Tibial nerve (tissue), 3 donors: ENCODE measurements around the gene STX18.

Experiments
- CTCF ChIP-seq, 5 experiments: fragments of 200-600 bp in 3 of 5; fragments of 450-650 bp in 2 of 5; sonication (generic) in 3 of 5; IDR thresholded peaks; one replicate each; pipeline ENCODE4 v1.5.1; 2016 to 2019; ENCODE audit warnings: antibody characterized with exemption in 5 of 5, mild to moderate bottlenecking in 3 of 5, moderate library complexity in 2 of 5
- POLR2A ChIP-seq, 2 donors: fragments of 450-650 bp; IDR thresholded peaks; one replicate each; pipeline ENCODE4 v1.6.1; 2017; ENCODE audit warnings: antibody characterized with exemption in 2 of 2, mild to moderate bottlenecking in 2 of 2, moderate library complexity in 2 of 2

- TF ChIP-seq CTCF (IDR thresholded peaks at IDR 0.05) (no peak), POLR2A (IDR thresholded peaks at IDR 0.05) (no peak)
Measured at GRCh38 chr4:4462970-4463369, 78.9 kb downstream of the STX18 start.
